ENCODE measurements around the gene MKRN2OS. TPM values are rescaled to one million over a fixed set of nuclear protein-coding genes. Genes with fewer than 3 reads are reported as not detected.
"Not testable (repeated sequence)": the region's sequence is repeated elsewhere in the genome, so short reads cannot be mapped to it uniquely, and the experiment has no call there.

MKRN2OS gene
- total and polyA plus RNA-seq, 4 donors = 5.0 TPM; not detected in 3

- H3K36me3 ChIP-seq (ENCODE audit: control insufficient read depth in 1 of 2, insufficient read depth in 2 of 2, low read length in 1 of 2); H3K4me1 ChIP-seq (ENCODE audit: control insufficient read depth in 1 of 2, insufficient read depth in 2 of 2, low read length in 2 of 2); H3K27ac ChIP-seq (ENCODE audit: low read depth in 1 of 2, low read length in 2 of 2); intact Hi-C loops (cut with DNase I); H3K9me3 ChIP-seq (ENCODE audit: control insufficient read depth, low read length); H3K27me3 ChIP-seq (ENCODE audit: control insufficient read depth in 1 of 2, insufficient read depth in 2 of 2, low read length in 1 of 2); H3K4me3 ChIP-seq (ENCODE audit: low read length in 2 of 2); ATAC-seq (ENCODE audit: low FRiP score); DNase-seq: not testable (repeated sequence)
- WGBS, 2 donors = 83 to 86% methylated on average over 12 of the region's 12 CpGs
Measured at GRCh38 chr3:12543497-12543896, 1.8 kb downstream of the MKRN2OS start.

DNA sequence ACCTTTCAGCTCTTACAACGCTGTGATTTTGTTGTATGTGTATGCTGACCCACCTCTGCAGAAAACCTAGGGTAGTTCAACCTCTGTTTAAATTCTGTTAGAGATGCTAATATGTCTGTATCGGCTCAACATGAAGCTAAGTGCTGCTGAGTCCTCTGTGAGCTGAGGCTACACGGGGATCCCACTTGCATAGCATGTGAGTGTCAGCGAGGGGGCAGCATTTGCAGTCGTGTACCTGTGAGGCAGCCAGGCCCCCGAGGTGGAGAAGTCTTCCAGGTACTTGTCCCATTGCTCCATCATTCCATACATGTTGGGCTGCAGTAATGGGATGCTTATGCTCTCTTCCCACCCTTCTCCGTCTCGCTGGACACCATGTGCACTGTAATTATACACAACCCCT lies 3.7 kb downstream of the MKRN2OS start:
- intact Hi-C loops (cut with DNase I) = no loop called here
- no peaks in the 10 kb centered on the region for H3K9me3 ChIP-seq (ENCODE audit: control insufficient read depth, low read length)
- no peaks in the 10 kb centered on the region for H3K27me3 ChIP-seq (ENCODE audit: control insufficient read depth in 1 of 2, insufficient read depth in 2 of 2, low read length in 1 of 2)
- no peak overlapping the region for H3K27ac ChIP-seq (ENCODE audit: low read depth in 1 of 2, low read length in 2 of 2)
- no peak for DNase-seq
- 60 to 63% methylated on average over 8 of the region's 8 CpGs for WGBS, 2 donors
- H3K36me3 ChIP-seq (ENCODE audit: control insufficient read depth in 1 of 2, insufficient read depth in 2 of 2, low read length in 1 of 2) = no peaks in the 10 kb centered on the region
- H3K4me1 ChIP-seq (ENCODE audit: control insufficient read depth in 1 of 2, insufficient read depth in 2 of 2, low read length in 2 of 2) = no peaks in the 10 kb centered on the region
- no peak overlapping the region for H3K4me3 ChIP-seq (ENCODE audit: low read length in 2 of 2)
- ATAC-seq (ENCODE audit: low FRiP score) = no peak

DNA sequence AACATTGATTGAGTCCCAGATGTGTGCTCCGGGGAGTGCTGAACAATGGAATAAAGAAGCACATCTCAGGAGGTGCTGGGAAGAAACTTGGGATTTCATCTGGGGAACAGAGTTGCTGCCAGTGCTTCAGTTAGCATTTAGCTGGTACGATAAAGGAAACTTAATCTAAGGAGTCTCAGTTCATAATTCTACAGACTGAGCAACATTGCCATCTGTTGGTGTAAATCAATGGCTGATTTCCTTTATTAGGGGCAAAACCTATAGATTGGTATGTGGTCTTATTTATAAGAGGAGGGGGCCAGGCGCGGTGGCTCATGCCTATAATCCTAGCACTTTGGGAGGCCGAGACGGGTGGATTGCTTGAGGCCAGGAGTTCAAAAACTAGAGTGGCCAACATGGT lies 8.9 kb downstream of the MKRN2OS start:
- ATAC-seq (ENCODE audit: low FRiP score) (no peak), DNase-seq (no peak)
- 77 to 83% methylated on average over 6 of the region's 6 CpGs for WGBS, 2 donors
- Histone ChIP-seq H3K9me3 (ENCODE audit: control insufficient read depth, low read length) (no peaks in the 10 kb centered on the region), H3K4me3 (ENCODE audit: low read length in 2 of 2) (no peak overlapping the region), H3K27ac (ENCODE audit: low read depth in 1 of 2, low read length in 2 of 2) (no peak overlapping the region), H3K36me3 (ENCODE audit: control insufficient read depth in 1 of 2, insufficient read depth in 2 of 2, low read length in 1 of 2) (peaks cover 0 to 3% of the 10 kb centered on the region in 2 donors), H3K27me3 (ENCODE audit: control insufficient read depth in 1 of 2, insufficient read depth in 2 of 2, low read length in 1 of 2) (no peaks in the 10 kb centered on the region), H3K4me1 (ENCODE audit: control insufficient read depth in 1 of 2, insufficient read depth in 2 of 2, low read length in 2 of 2) (no peaks in the 10 kb centered on the region)
- intact Hi-C loops (cut with DNase I) = no loop called here

- Histone ChIP-seq H3K27me3 (ENCODE audit: control insufficient read depth in 1 of 2, insufficient read depth in 2 of 2, low read length in 1 of 2) (no peaks in the 10 kb centered on the region), H3K9me3 (ENCODE audit: control insufficient read depth, low read length) (no peaks in the 10 kb centered on the region), H3K4me3 (ENCODE audit: low read length in 2 of 2) (no peak overlapping the region), H3K36me3 (ENCODE audit: control insufficient read depth in 1 of 2, insufficient read depth in 2 of 2, low read length in 1 of 2) (peaks cover 0 to 8% of the 10 kb centered on the region in 2 donors), H3K4me1 (ENCODE audit: control insufficient read depth in 1 of 2, insufficient read depth in 2 of 2, low read length in 2 of 2) (no peaks in the 10 kb centered on the region), H3K27ac (ENCODE audit: low read depth in 1 of 2, low read length in 2 of 2) (no peak overlapping the region)
- DNase-seq (no peak), ATAC-seq (ENCODE audit: low FRiP score) (no peak)
- 89 to 92% methylated on average over 5 of the region's 5 CpGs for WGBS, 2 donors
- intact Hi-C loops (cut with DNase I) = no loop called here
Measured at GRCh38 chr3:12532182-12532581, 13.1 kb downstream of the MKRN2OS start.

- no peaks in the 10 kb centered on the region for H3K4me1 ChIP-seq (ENCODE audit: control insufficient read depth in 1 of 2, insufficient read depth in 2 of 2, low read length in 2 of 2)
- no peak overlapping the region for H3K4me3 ChIP-seq (ENCODE audit: low read length in 2 of 2)
- DNase-seq = no peak
- no peak overlapping the region for H3K27ac ChIP-seq (ENCODE audit: low read depth in 1 of 2, low read length in 2 of 2)
- H3K9me3 ChIP-seq (ENCODE audit: control insufficient read depth, low read length) = no peaks in the 10 kb centered on the region
- H3K36me3 ChIP-seq (ENCODE audit: control insufficient read depth in 1 of 2, insufficient read depth in 2 of 2, low read length in 1 of 2) = peaks cover 0 to 8% of the 10 kb centered on the region in 2 donors
- intact Hi-C loops (cut with DNase I) = no loop called here
- H3K27me3 ChIP-seq (ENCODE audit: control insufficient read depth in 1 of 2, insufficient read depth in 2 of 2, low read length in 1 of 2) = no peaks in the 10 kb centered on the region
- 94 to 96% methylated on average over 3 of the region's 3 CpGs for WGBS, 2 donors
- ATAC-seq (ENCODE audit: low FRiP score) = no peak
Measured at GRCh38 chr3:12527757-12528143, 17.5 kb downstream of the MKRN2OS start.

- Histone ChIP-seq H3K36me3 (ENCODE audit: control insufficient read depth in 1 of 2, insufficient read depth in 2 of 2, low read length in 1 of 2) (peaks cover 0 to 2% of the 10 kb centered on the region in 2 donors), H3K9me3 (ENCODE audit: control insufficient read depth, low read length) (no peaks in the 10 kb centered on the region), H3K4me1 (ENCODE audit: control insufficient read depth in 1 of 2, insufficient read depth in 2 of 2, low read length in 2 of 2) (no peaks in the 10 kb centered on the region), H3K27ac (ENCODE audit: low read depth in 1 of 2, low read length in 2 of 2) (no peak overlapping the region), H3K4me3 (ENCODE audit: low read length in 2 of 2) (no peak overlapping the region), H3K27me3 (ENCODE audit: control insufficient read depth in 1 of 2, insufficient read depth in 2 of 2, low read length in 1 of 2) (no peaks in the 10 kb centered on the region)
- 98 to 100% methylated on average over 1 of the region's 1 CpG for WGBS, 2 donors
- intact Hi-C loops (cut with DNase I) = no loop called here
- ATAC-seq (ENCODE audit: low FRiP score) (no peak), DNase-seq (no peak)
Measured at GRCh38 chr3:12522721-12523120, 22.6 kb downstream of the MKRN2OS start.

- Histone ChIP-seq H3K4me3 (ENCODE audit: low read length in 2 of 2) (no peak overlapping the region), H3K36me3 (ENCODE audit: control insufficient read depth in 1 of 2, insufficient read depth in 2 of 2, low read length in 1 of 2) (peaks cover 0 to 2% of the 10 kb centered on the region in 2 donors), H3K27me3 (ENCODE audit: control insufficient read depth in 1 of 2, insufficient read depth in 2 of 2, low read length in 1 of 2) (no peaks in the 10 kb centered on the region), H3K9me3 (ENCODE audit: control insufficient read depth, low read length) (no peaks in the 10 kb centered on the region), H3K27ac (ENCODE audit: low read depth in 1 of 2, low read length in 2 of 2) (no peak overlapping the region), H3K4me1 (ENCODE audit: control insufficient read depth in 1 of 2, insufficient read depth in 2 of 2, low read length in 2 of 2) (no peaks in the 10 kb centered on the region)
- 97 to 99% methylated on average over 2 of the region's 2 CpGs for WGBS, 2 donors
- intact Hi-C loops (cut with DNase I) = no loop called here
- no peak for DNase-seq
- no peak for ATAC-seq (ENCODE audit: low FRiP score)
Measured at GRCh38 chr3:12521010-12521409, 24.3 kb downstream of the MKRN2OS start.

- no peak for ATAC-seq (ENCODE audit: low FRiP score)
- WGBS, 2 donors = 88 to 94% methylated on average over 6 of the region's 6 CpGs
Measured at GRCh38 chr3:12518261-12519028, 26.9 kb downstream of the MKRN2OS start.

DNA sequence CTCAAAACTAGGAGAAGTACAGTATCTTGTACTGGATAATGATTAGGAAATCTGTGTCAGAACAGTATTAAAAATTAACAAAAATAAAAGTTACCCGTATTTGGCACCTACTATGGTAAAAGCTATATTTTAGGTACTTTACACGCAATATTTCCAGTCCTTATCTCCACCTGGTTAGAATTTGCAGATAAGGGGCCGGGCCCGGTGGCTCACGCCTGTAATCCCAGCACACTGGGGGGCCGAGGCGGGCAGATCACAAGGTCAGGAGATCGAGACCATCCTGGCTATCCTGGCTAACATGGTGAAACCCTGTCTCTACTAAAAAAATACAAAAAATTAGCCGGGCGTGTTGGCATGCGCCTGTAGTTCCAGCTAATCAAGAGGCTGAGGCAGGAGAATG lies 28.4 kb downstream of the MKRN2OS start:
- WGBS, 2 donors = 88 to 91% methylated on average over 11 of the region's 11 CpGs
- peaks cover 0 to 2% of the 10 kb centered on the region in 2 donors for H3K36me3 ChIP-seq (ENCODE audit: control insufficient read depth in 1 of 2, insufficient read depth in 2 of 2, low read length in 1 of 2)
- H3K4me3 ChIP-seq (ENCODE audit: low read length in 2 of 2) = no peak overlapping the region
- intact Hi-C loops (cut with DNase I) = no loop called here
- DNase-seq = no peak
- H3K27ac ChIP-seq (ENCODE audit: low read depth in 1 of 2, low read length in 2 of 2) = no peak overlapping the region
- no peaks in the 10 kb centered on the region for H3K4me1 ChIP-seq (ENCODE audit: control insufficient read depth in 1 of 2, insufficient read depth in 2 of 2, low read length in 2 of 2)
- no peak for ATAC-seq (ENCODE audit: low FRiP score)
- no peaks in the 10 kb centered on the region for H3K9me3 ChIP-seq (ENCODE audit: control insufficient read depth, low read length)
- no peaks in the 10 kb centered on the region for H3K27me3 ChIP-seq (ENCODE audit: control insufficient read depth in 1 of 2, insufficient read depth in 2 of 2, low read length in 1 of 2)

More at GRCh38 chr3:12518261-12519028, 26.9 kb downstream of the MKRN2OS start:
- no peak overlapping the region for H3K27ac ChIP-seq (ENCODE audit: low read depth in 1 of 2, low read length in 2 of 2)
- H3K36me3 ChIP-seq (ENCODE audit: control insufficient read depth in 1 of 2, insufficient read depth in 2 of 2, low read length in 1 of 2) = peaks cover 0 to 2% of the 10 kb centered on the region in 2 donors
- intact Hi-C loops (cut with DNase I) = no loop called here
- DNase-seq = no peak
- H3K4me1 ChIP-seq (ENCODE audit: control insufficient read depth in 1 of 2, insufficient read depth in 2 of 2, low read length in 2 of 2) = no peaks in the 10 kb centered on the region
- H3K9me3 ChIP-seq (ENCODE audit: control insufficient read depth, low read length) = no peaks in the 10 kb centered on the region
- H3K4me3 ChIP-seq (ENCODE audit: low read length in 2 of 2) = no peak overlapping the region
- H3K27me3 ChIP-seq (ENCODE audit: control insufficient read depth in 1 of 2, insufficient read depth in 2 of 2, low read length in 1 of 2) = no peaks in the 10 kb centered on the region
